GM12874 (cell line): ENCODE measurements around the gene RARS2.

Source experiments
- CTCF ChIP-seq: IDR thresholded peaks from 2 replicates; pipeline ENCODE4 v1.5.1; 2011; ENCODE audit warnings: low read depth, mild to moderate bottlenecking, control low read depth, low read length, moderate library complexity; ENCODE audit not compliant: insufficient read depth

The RARS2 gene

DNA sequence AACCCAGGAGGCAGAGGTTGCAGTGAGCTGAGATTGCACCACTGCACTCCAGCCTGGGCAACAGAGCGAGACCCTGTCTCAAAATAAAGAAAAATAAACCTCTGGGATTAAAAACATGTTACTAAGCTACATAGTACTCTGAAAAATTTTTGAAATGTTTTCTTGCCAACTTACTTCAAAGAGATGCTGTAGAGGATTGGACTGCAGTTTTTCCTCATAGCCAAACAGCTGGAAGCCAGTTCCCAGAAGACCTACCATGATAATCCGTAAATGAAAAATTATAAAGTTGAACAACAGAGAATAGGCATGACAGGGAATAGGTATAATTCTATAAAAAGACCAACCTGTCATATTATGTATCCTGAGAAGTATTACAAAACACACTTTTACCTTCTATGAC is 48.0 kb downstream of the RARS2 start:
- no peak for TF ChIP-seq CTCF

GRCh38 chr6:87541041-87541440 is 48.7 kb downstream of the RARS2 start:
- TF ChIP-seq CTCF, result no peak

DNA sequence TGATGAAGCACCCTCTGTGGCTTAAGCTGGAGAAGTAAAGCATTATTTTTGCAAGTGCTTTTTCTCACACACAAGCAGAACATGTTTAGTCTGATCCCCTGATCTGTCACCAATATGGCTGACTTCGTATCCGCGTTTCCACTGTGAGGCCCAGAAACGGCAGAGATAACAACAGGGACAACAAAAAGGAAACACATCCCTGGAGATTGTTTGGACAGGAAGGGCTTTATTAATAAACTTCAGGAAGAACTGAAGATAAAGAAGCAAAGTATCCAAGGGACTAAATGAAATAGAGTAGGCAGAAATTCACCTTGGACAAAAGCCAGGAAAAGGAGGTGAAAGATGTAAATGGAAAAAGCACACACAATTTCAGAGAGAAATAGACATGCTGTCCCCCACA is 49.2 kb downstream of the RARS2 start:
- no peak for TF ChIP-seq CTCF

DNA sequence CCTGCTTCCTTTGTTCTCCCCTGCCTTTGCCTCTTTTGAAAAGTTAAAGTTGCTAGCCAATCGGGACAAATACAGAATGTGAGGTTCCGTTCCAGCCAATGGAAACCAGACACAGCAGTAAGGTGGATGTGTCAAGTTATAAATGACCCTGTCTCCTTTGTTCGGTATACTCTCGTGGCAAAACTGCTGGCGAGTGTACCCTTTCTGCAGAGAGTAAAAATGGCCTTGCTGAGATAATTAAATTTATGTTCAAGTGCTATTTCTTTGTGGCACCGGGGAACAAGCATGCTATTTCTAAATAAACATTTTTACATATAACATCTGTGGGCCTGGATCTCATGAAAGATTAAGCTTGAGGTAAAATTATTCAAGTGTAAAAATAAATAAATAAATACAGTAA is 50.2 kb downstream of the RARS2 start:
- TF ChIP-seq CTCF, result no peak

DNA sequence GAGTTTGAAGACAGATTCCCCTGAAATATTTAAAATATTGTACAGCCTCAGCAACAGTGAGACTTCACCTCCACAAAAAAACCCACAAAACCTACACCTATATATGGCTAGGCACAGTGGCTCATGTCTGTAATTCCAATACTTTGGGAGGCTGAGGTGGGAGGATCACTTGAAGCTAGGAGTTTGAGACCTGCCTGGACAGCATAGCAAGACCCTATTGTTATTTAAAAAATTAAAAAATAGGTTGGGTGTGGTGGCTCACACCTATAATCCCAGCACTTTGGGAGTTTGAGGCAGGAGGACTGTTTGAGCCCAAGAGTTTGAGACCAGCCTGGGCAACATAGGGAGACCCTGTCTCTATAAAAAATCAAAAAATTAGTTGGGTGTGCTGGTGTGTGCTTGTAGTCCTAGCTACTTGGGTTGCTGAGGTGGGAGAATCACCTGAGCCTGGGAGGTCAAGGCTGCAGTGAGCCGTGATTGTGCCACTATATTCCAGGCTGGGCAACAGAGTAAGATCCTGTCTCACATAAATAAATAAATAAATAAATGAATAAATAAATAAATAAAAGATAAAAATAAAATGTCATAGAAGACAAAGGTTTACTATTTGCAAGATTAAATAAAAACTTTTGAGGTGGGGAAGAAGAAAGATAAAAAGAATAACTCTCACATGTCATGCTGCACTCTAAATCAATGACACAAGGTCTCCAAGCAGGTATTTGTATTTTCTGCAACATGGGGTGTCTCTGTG is 51.1 kb downstream of the RARS2 start:
- no peak for TF ChIP-seq CTCF

GRCh38 chr6:87534377-87535047 is 55.3 kb downstream of the RARS2 start:
- TF ChIP-seq CTCF, result no peak

DNA sequence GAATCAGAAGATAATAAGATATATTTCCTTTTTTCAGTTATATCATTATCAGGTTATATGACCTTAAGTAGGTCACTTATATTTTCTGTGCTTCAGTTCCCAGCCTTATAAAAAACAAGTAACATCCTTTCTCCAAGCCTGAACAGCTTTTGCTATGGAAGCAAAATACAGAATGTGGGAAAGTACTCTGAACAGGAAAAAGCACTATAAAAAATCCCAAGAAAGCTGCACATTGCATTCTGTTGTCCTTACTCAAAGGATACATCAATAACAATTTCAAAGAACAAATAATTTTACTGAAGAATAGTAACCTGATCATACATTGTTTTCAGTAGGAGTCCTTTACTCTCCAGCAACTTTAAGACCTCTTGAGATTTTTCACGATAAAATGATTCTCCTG is 60.6 kb downstream of the RARS2 start:
- no peak for TF ChIP-seq CTCF
